ENCODE data around the gene IRAG1. TPM values are rescaled to one million over a fixed set of nuclear protein-coding genes. Genes with fewer than 3 reads are reported as not detected.

Gene IRAG1
- total RNA-seq, 1 experiment from 2014 or later: not detected

DNA sequence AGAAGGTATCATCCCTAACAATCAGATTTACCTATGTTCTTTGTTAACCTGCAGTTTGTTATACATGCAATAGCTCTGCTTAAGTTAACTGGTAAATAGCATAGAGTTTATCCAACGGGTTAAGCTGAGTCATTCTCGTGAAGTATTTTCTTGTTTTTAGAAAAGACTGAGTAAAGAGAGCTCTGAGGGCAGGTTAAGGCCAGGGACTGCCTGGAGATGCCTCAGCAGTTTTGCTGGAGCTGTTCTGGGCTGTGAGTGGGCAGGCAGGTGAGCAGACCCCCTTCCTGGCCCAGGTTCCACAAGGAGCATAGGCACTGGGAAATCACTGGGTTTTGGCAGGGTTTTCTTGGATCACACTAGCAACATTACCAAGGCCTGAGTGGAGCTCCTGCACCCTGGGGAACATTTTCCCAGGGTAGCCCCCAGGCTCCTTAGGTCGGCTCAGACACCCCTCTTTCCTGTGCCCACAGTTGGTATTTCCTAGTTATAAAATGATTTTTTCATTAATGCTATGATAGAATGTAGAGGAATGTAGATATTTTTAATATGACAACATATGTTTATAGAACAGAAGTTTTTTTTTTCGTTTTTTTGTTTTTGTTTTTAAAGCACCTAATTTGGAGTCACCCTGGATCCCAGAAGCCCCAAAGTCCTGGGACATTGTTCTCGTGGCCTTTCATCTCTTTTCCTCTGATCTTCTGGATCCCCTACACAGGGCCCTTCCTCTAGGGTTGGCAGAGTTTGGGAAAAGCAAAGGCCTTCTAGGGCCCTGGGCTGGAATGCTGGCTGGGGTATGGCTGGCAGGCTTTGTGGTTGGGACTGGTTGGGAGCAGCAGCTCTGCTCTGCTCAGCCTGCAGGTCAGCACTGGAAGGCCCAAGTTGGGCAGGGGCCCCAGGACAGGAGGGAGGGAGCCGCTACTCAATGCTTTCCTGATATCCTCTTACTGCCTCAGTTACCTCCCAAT is 26.7 kb downstream of the IRAG1 start:
- DNase-seq (ENCODE audit: low read depth): peak; percentile 12

GRCh38 chr11:10664496-10664895 is 29.1 kb downstream of the IRAG1 start:
- DNase-seq (ENCODE audit: low read depth): no peak

- DNase-seq (ENCODE audit: low read depth): no peak
Measured at GRCh38 chr11:10663990-10664389, 29.6 kb downstream of the IRAG1 start.

GRCh38 chr11:10663365-10663764 is 30.2 kb downstream of the IRAG1 start:
- no peak for DNase-seq (ENCODE audit: low read depth)

GRCh38 chr11:10660323-10660722 is 33.2 kb downstream of the IRAG1 start:
- no peak for DNase-seq (ENCODE audit: low read depth)

DNA sequence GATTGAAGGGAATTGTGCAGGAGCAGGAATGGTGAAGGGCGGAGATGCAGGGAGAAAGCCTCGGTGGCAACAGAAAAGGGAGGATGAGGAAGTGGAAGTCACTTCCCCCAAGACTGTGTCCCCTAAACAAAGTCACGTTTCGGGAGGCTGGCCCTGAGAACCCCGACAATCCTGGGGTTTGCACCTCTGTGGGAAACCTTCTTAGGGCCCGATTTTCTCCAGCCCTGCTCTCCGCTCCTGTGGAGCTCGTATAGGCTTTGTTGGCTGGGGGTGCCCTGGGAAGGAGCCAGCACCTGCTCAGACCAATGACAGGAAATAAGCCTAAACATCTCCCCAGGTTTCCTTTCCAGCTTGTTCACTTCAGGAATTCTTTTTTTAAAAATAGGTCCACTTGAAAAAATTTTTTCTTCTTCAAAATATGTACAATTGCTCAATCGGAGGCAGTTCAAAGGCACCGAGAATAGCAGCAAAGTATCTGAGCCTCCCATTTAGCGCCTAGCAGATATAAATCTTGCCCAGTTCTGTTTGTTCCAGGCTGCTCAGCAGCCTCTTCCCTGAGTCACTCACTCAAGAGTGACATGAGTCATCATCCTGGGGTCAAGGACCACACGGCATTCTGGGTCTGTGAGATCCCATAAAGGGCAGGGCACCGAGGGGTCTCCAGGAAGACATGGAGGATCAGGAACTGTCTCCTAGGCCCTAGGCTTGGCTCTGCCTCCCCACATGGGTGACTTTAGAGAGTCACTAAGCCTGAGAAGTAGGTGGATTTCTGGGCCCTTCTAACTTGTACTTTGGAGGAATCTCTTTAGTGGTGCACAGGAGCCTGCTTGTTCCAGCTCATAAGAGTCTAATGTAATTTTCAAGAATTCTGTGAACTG is 34.0 kb downstream of the IRAG1 start:
- peak; percentile 82 for DNase-seq (ENCODE audit: low read depth)

DNA sequence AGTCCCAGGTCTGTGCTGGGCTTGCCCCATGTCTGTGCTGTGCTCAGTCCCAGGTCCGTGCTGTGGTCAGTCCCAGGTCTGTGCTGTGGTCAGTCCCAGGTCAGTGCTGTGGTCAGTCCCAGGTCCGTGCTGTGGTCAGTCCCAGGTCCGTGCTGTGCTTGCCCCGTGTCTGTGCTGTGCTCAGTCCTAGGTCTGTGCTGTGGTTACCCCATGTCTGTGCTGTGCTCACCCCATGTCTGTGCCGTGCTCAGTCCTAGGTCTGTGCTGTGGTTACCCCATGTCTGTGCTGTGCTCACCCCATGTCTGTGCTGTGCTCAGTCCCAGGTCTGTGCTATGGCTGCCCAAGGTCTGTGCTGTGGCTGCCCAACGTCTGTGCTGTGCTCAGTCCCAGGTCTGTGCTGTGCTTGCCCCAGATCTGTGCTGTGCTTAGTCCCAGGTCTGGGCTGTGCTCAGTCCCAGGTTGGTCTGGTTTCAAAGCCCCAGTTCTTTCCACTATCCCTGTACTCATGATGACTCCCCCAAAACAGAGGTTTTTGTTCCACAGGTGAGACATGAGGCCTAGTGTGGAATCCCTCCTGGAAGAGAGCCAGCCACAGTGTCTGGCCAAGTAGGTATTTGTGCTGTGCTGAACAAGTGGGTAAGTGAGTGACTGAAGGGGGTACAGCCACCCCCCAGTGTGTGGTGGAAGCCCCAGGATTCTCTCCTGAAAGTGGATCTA is 34.8 kb downstream of the IRAG1 start:
- peak; percentile 8 for DNase-seq (ENCODE audit: low read depth)

- peak; percentile 45 for DNase-seq (ENCODE audit: low read depth)
Measured at GRCh38 chr11:10657308-10658271, 36.0 kb downstream of the IRAG1 start.

- no peak for DNase-seq (ENCODE audit: low read depth)
Measured at GRCh38 chr11:10655943-10656576, 37.5 kb downstream of the IRAG1 start.

DNA sequence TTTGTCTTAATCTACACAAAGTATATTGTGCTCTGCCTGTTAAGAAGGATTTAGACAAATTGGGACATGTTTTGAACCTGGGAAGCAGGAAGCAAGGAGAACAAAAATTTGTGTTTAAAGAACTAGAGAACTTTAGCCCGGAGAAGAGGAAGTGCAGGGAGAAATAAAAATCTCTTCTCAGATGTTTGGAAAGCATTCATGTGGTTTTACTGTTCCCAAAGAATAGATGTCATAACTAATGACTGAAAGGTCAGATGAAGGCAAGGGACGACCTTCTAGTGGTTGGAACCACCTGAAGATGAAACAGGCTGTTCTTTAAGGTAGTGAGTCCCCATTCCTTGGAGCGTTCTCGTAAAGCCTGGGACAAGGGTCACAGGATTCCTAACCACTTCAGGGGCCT is 38.3 kb downstream of the IRAG1 start:
- no peak for DNase-seq (ENCODE audit: low read depth)

GRCh38 chr11:10654811-10655150 is 38.8 kb downstream of the IRAG1 start:
- no peak for DNase-seq (ENCODE audit: low read depth)

GRCh38 chr11:10653946-10654810 is 39.4 kb downstream of the IRAG1 start:
- DNase-seq (ENCODE audit: low read depth): peak; percentile 61

- no peak for DNase-seq (ENCODE audit: low read depth)
Measured at GRCh38 chr11:10653261-10653660, 40.3 kb downstream of the IRAG1 start.

GRCh38 chr11:10651656-10652361 is 41.7 kb downstream of the IRAG1 start:
- no peak for DNase-seq (ENCODE audit: low read depth)

- DNase-seq (ENCODE audit: low read depth): no peak
Measured at GRCh38 chr11:10650630-10651029, 42.9 kb downstream of the IRAG1 start.

DNA sequence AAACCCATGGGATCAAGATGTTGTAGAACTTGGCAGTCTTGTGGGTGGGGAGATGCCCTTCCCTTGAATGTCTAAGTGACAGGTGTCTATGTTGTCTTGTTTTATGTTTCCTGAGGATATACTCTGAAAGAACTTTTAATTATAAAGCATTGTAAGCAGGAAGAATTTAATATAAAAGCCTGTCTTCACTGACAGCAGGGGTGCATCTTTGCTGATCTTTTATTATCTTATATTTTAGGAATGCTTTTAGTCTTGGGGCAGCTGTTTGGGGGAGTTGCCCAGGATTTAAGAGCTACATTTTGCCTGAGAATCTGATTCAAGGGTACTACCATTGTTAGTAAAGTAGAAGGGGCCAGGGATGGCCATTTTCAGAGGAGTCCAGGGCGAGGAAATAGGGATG is 43.4 kb downstream of the IRAG1 start:
- DNase-seq (ENCODE audit: low read depth): no peak

GRCh38 chr11:10648871-10649270 is 44.7 kb downstream of the IRAG1 start:
- DNase-seq (ENCODE audit: low read depth): no peak

DNA sequence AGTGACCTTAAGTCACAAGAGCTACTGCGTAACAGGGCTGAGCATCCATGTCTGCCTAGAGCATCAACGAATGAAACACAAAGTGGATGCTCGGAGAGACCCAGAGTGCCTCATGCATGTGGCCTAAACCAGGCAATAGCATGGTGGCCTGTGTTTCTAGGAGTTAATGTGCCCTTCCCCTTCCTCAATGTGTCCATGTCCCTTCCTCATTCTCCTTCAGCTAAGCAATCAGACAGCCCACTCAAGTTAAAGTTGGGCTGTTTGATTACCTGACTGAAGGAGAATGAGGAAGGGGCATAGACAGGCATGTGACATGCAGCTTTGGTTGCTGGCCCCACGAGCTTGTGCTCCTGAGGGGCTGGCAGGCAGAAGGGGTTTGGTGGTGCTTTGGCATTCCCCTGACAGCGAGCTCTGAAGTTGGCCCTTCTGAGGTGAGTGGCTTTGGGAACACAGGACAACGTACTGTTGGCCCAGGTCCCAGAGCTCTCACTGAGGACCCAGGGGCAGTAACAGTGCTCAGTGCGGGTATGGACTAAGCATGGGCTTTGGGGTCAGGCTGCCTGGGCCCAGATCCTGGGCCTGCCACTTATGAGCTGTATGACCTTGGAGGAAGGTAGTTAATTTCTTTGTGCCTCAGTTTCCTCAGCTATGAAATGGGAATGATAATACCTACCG is 46.7 kb downstream of the IRAG1 start:
- no peak for DNase-seq (ENCODE audit: low read depth)
